Mesothelial cell of epicardium (in vitro differentiated cells): Measurements from ENCODE around the gene RHBDD2. TPM values are rescaled to one million over a fixed set of nuclear protein-coding genes. Genes with fewer than 3 reads are reported as not detected.
"Not testable (repeated sequence)": the region's sequence is repeated elsewhere in the genome, so short reads cannot be mapped to it uniquely, and the experiment has no call there.

Source experiments
- DNase-seq, 2 experiments: peaks; one replicate each; pipeline ENCODE4 v3.0.0; 2021; ENCODE audit warnings: low spot score in 2 of 2; ENCODE audit not compliant: unreplicated experiment in 2 of 2
- H3K27ac Mint-ChIP-seq: 2 replicates; pipeline ENCODE4 v1.8.0; 2021; ENCODE audit warnings: mixed read lengths
- H3K27me3 Mint-ChIP-seq: 2 replicates; pipeline ENCODE4 v1.8.0; 2021; ENCODE audit warnings: low read depth, mixed read lengths
- H3K36me3 Mint-ChIP-seq: 2 replicates; pipeline ENCODE4 v1.8.0; 2021; ENCODE audit warnings: mixed read lengths
- H3K4me1 Mint-ChIP-seq: 2 replicates; pipeline ENCODE4 v1.8.0; 2021; ENCODE audit warnings: mixed read lengths
- H3K4me3 Mint-ChIP-seq: 2 replicates; pipeline ENCODE4 v1.8.0; 2021; ENCODE audit warnings: mild to moderate bottlenecking, moderate library complexity, mixed read lengths
- H3K9me3 Mint-ChIP-seq: 2 replicates; pipeline ENCODE4 v1.8.0; 2021; ENCODE audit warnings: mixed read lengths
- total RNA-seq: library from RNA; stranded (reverse); gene quantifications from 3 replicates; pipeline ENCODE4 v1.2.1, GENCODE V29; 2021
- TF ChIP-seq, protein P1 (sequence below): fragments of 200-600 bp; sonication (generic); IDR thresholded peaks from one replicate; pipeline ENCODE4 v1.5.0; 2021; ENCODE audit warnings: antibody characterized with exemption; ENCODE audit not compliant: unreplicated experiment

RHBDD2 gene
- total RNA-seq, 1 donor from 2014 or later = 52.5 TPM

DNA sequence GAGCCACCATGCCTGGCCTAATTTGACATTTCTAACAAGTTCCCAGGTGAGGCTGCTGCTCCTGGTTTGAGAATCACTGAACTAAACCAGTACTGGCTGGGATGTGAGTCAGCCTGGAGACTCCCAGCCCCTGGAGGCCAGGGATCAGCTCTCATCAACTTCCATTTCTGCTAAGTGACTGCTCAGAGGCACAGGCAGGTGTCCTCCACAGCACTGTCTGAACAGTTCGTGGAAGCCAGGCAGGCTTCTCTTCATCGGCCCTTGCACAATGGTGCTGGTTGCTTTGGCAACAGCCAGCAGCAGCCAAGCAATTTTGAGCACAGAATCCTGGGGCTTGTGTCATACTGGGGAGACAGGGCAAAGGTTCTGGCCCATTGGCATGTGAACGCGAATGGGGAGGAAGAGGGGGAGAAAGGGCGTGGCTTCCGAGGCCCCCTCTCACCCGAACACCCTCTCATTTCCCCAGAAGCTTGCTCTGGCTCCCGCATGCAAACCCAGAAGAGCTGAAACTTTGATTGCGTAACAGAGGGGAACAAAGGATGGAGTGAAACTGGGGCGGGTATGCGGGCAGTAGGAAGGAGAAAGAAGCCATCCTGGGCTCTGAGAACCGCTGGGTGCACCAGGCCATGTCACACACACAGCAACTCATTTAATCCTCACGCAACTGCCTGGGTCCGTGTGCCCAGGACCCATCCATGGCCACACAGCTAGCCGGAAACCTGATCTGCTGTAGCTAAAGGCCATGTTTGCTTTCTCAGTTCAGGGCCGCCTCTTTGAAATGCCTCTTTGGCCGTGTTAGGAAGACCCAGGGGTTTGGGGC is 27.2 kb downstream of the RHBDD2 start:
- H3K9me3 Mint-ChIP-seq = no peaks in the 10 kb centered on the region
- no peaks in the 10 kb centered on the region for H3K36me3 Mint-ChIP-seq
- H3K27ac Mint-ChIP-seq = no peak overlapping the region
- no peaks in the 10 kb centered on the region for H3K27me3 Mint-ChIP-seq
- no peak for DNase-seq
- TF ChIP-seq, protein P1, sequence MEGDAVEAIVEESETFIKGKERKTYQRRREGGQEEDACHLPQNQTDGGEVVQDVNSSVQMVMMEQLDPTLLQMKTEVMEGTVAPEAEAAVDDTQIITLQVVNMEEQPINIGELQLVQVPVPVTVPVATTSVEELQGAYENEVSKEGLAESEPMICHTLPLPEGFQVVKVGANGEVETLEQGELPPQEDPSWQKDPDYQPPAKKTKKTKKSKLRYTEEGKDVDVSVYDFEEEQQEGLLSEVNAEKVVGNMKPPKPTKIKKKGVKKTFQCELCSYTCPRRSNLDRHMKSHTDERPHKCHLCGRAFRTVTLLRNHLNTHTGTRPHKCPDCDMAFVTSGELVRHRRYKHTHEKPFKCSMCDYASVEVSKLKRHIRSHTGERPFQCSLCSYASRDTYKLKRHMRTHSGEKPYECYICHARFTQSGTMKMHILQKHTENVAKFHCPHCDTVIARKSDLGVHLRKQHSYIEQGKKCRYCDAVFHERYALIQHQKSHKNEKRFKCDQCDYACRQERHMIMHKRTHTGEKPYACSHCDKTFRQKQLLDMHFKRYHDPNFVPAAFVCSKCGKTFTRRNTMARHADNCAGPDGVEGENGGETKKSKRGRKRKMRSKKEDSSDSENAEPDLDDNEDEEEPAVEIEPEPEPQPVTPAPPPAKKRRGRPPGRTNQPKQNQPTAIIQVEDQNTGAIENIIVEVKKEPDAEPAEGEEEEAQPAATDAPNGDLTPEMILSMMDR = no peak
- H3K4me1 Mint-ChIP-seq = peaks cover 6% of the 10 kb centered on the region
- no peak overlapping the region for H3K4me3 Mint-ChIP-seq

DNA sequence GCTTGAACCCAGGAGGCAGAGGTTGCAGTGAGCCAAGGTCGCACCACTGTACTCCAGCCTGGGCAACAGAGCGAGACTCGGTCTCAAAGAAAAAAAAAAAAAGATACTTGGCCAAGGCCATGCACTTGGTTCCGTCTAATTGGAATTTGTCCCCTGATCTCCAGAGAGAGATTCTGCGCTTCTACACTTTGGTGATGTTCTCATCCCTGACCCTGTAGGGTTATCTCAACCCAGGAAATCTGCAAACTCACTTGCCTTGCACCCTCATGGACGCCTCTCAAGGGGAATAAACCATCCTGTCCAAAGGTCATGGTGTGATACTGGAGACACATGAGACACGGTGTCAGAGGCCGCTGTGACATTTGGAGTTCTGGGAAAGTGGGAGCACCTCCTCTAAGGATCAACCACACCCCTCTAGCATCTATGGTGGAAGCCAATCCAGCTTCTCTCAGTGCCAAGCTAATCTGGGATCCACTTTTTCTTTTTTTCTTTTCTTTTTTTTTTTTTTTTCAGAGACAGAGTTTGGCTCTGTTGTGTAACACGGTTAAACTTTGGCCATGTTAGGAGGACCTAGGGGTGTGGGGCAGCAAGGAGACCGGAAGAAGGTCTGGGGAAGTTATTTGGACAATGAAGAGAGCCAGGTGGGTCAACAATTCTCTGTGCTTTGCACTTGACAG is 28.3 kb downstream of the RHBDD2 start:
- H3K36me3 Mint-ChIP-seq = no peaks in the 10 kb centered on the region
- TF ChIP-seq, protein P1 = no peak
- no peaks in the 10 kb centered on the region for H3K27me3 Mint-ChIP-seq
- H3K9me3 Mint-ChIP-seq = no peaks in the 10 kb centered on the region
- H3K4me3 Mint-ChIP-seq = no peak overlapping the region
- no peak overlapping the region for H3K27ac Mint-ChIP-seq
- H3K4me1 Mint-ChIP-seq = peaks cover 6% of the 10 kb centered on the region
- DNase-seq = no peak

DNA sequence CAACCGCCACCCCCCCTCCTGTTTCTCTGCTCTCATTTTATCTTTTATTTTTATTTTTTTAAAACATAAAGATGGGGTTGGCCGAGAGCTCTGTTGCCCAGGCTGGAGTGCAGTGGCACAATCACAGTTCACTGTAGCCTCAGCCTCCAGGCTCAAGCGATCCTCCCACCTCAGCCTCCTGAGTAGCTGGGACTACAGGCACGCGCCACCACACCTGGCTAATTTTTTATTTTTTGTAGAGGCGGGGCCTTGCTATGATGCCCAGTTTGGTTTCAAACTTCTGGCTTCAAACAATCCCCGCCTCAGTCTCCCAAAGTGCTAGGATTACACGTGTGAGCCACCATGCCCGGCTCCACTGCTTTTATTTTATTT is 28.8 kb downstream of the RHBDD2 start:
- not testable (repeated sequence) for H3K4me1 Mint-ChIP-seq, H3K9me3 Mint-ChIP-seq, H3K36me3 Mint-ChIP-seq, DNase-seq, H3K4me3 Mint-ChIP-seq, H3K27me3 Mint-ChIP-seq, H3K27ac Mint-ChIP-seq

DNA sequence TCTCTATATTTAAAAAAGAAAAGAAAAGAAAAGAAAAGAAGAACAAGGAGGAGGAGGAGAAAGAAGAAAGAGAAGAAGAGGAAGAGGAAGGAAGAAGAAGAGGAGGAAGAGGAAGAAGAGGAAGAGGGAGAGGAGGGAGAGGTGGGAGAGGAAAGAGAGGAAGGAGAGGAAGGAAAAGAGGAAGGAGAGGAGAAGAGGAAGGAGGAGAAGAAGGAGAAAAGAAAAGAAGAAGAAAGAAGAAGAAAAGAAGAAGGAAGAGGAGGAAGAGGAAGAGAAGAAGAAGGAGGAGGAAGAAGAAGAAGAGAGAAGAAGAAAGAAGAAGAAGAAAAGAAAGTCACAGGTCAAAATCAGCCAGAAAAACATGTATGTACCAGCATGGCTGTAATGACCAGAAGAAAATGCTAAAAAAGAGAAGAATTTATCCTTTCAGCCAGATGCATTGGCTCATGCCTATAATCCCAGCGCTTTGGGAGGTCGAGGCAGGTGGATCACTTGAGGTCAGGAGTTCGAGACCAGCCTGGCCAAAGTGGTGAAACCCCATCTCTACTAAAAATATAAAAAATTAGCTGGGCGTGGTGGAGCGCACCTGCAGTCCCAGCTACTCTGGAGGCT is 30.8 kb downstream of the RHBDD2 start:
- no peaks in the 10 kb centered on the region for H3K27me3 Mint-ChIP-seq

DNA sequence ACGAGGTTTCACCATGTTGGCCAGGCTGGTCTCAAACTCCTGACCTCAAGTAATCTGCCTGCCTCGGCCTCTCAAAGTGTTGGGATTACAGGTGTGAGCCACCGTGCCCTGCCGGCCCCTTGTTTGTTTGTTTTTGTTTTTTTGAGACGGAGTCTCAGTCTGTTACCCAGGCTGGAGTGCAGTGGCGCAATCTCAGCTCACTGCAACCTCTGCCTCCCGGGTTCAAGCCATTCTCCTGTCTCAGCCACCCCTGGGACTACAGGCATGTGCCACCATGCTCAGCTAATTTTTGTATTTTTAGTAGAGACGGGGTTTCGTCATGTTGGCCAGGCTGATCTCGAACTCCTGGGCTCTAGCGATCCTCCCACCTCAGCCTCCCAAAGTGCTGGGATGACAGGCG is 32.4 kb downstream of the RHBDD2 start:
- not testable (repeated sequence) for H3K4me3 Mint-ChIP-seq, H3K27me3 Mint-ChIP-seq

More for the DNA sequence above, 30.8 kb downstream of the RHBDD2 start:
- TF ChIP-seq, protein P1 = no peak
- Mint-ChIP-seq H3K9me3 (no peaks in the 10 kb centered on the region), H3K4me3 (no peak overlapping the region), H3K36me3 (no peaks in the 10 kb centered on the region), H3K27ac (no peak overlapping the region), H3K4me1 (peaks cover 13% of the 10 kb centered on the region)
- no peak for DNase-seq

DNA sequence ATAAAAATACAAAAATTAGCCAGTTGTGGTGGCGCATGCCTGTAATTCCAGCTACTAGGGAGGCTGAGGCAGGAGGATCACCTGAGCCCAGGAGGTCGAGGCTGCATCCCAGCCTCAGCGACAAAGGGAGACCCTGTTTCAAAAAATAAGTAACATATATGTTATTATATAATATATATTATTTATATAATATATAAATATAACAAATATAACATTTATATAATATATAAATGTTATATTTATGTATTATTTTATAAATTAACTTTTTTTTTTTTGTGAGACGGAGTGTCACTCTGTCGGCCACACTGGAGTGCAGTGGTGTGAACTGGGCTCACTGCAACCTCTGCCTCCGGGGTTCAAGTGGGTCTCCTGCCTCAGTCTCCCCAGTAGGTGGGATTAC is 34.6 kb downstream of the RHBDD2 start:
- TF ChIP-seq, protein P1 = no peak
- Mint-ChIP-seq H3K27ac (no peak overlapping the region), H3K36me3 (no peaks in the 10 kb centered on the region), H3K9me3 (no peaks in the 10 kb centered on the region), H3K27me3 (no peaks in the 10 kb centered on the region), H3K4me1 (peaks cover 17% of the 10 kb centered on the region), H3K4me3 (no peak overlapping the region)
- DNase-seq = no peak

More for the DNA sequence above, 32.4 kb downstream of the RHBDD2 start:
- DNase-seq, H3K27ac Mint-ChIP-seq, H3K36me3 Mint-ChIP-seq, H3K9me3 Mint-ChIP-seq: not testable (repeated sequence)
- H3K4me1 Mint-ChIP-seq = peaks cover 13% of the 10 kb centered on the region
